GM10847 (cell line): ENCODE data around the gene DNAJC21.

Experiments used
- POLR2A ChIP-seq: IDR thresholded peaks from 2 replicates; pipeline ENCODE4 v1.6.1; 2011; ENCODE audit not compliant: insufficient read length; ENCODE audit errors: extremely low read depth

Gene DNAJC21

GRCh38 chr5:34941936-34942335 is 12.6 kb downstream of the DNAJC21 start:
- TF ChIP-seq POLR2A, result no peak

GRCh38 chr5:34944044-34944443 is 14.7 kb downstream of the DNAJC21 start:
- no peak for TF ChIP-seq POLR2A

DNA sequence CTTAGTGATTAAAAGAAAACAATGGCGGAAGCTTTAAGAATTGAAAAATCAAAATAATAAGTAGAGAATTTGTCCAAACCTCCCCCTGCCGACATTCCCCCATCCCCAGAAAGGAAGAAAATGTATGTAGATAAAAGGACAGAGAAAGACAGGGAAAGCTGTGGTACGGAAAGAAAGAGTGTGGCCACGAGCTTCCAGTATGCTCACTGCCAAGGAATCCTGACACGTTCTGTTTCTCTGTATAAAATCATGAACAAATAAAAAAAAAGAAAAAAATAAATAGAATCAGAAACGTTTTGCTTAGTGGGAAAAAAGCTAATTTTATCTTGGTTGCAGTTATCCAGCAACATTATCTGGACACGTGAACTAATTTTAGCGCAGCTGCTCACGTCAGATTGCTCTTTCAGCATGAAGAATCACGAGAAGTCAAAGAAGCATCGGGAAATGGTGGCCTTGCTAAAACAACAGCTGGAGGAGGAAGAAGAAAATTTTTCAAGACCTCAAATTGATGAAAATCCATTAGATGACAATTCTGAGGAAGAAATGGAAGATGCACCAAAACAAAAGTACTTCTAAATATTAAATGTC is 15.2 kb downstream of the DNAJC21 start:
- TF ChIP-seq POLR2A, result no peak

DNA sequence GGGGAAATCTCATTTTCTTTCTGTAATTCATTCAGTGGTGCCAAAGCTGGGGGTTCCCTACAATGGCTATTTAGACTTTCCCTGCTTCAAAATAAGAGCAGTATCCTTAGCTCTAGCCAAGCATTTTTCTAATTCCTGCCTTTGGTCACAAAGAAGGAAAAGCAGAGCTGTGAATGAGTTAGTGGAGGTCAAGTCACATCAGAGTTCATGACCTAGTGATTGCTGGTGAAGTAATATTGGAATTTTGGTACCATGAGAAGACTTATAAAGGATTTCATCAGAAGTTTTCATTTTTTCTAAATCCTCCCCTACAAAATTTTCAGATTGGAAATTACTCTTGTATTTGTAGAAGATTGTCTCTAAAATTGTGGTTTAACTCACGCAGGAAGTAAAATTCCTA is 28.0 kb downstream of the DNAJC21 start:
- no peak for TF ChIP-seq POLR2A

DNA sequence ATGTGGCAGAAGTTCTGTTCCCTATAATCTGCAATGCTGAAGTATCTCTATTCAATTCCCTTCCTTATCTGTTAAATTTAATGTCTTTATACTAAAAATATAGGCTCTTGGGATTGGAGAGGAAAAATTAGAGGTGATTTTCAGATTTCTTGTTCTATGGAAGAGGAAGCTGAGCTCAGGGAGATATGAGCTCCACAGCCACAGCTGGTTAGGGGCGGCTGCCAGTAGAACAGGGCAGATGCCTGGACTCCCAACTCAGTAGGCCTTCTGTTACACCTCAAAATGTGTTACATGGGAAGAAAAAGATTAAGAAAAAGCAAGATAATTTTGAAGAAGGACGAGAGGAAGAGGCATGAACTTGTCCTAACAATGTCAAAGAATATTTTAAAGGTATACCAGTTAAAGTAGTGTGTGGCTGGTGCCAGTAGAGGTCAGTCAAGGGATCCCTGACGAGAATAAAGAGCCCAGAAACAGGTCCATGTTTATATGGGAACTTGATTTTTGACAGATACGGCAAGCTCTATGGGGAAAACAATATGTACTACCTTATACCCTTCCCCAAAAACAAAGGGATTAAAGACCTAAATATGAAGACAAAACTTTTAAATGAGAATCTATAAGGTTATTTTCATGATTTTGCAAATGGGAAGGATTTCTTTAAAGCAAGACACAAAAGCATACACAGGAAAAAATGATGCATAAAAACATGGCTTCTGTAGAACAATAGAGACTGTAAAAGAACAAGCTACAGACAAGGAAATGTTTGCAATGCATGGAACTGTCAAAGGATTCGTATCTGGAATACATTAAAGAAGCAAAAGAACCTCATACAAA is 28.7 kb downstream of the DNAJC21 start:
- no peak for TF ChIP-seq POLR2A

DNA sequence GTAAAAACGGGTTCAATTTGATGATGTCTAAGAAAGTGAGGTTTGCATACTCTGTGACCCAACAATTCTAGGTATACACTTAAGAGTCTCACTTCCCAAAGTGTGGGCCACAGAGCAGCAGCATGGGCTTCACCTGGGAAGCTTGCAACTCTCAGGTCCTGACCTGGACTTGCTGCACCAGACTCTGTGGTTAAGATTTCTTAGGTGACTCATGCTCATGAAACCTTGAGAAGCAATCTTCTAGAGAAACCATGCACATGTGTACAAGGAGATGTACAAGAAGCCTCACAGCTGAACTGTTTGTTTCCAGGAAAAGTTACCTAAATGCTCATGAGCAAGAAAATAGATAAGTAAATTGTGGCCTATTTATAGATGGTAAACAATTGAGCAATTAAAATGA is 30.0 kb downstream of the DNAJC21 start:
- TF ChIP-seq POLR2A, result no peak

GRCh38 chr5:34967540-34967939 is 38.2 kb downstream of the DNAJC21 start:
- no peak for TF ChIP-seq POLR2A

DNA sequence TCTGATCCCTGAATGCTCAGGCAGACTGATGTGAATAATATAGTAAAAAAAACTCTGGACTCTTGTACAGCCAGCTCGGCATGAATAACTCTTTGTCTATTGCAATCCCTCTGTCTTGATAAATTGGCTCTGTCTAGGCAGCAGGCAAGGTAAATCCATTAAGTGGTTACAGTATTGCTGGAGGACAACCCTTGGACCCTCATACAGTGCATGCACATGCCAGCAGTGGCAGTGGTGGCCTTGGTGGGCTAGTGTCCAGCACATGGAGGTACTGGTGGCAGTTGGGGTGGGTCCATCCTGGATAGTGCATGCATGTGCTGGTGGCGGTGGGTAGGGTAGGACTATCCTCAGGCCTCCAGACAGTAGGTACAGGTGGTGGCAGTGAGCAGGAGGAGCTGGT is 38.9 kb downstream of the DNAJC21 start:
- no peak for TF ChIP-seq POLR2A

GRCh38 chr5:34970552-34970951 is 41.2 kb downstream of the DNAJC21 start:
- TF ChIP-seq POLR2A, result no peak

- TF ChIP-seq POLR2A, result no peak
Measured at GRCh38 chr5:34976347-34976746, 47.0 kb downstream of the DNAJC21 start.

- TF ChIP-seq POLR2A, result no peak
Measured at GRCh38 chr5:34977934-34978613, 48.7 kb downstream of the DNAJC21 start.

GRCh38 chr5:34978681-34979080 is 49.3 kb downstream of the DNAJC21 start:
- no peak for TF ChIP-seq POLR2A

GRCh38 chr5:34982823-34983222 is 53.5 kb downstream of the DNAJC21 start:
- TF ChIP-seq POLR2A, result no peak

GRCh38 chr5:34986965-34987364 is 57.6 kb downstream of the DNAJC21 start:
- TF ChIP-seq POLR2A, result no peak

DNA sequence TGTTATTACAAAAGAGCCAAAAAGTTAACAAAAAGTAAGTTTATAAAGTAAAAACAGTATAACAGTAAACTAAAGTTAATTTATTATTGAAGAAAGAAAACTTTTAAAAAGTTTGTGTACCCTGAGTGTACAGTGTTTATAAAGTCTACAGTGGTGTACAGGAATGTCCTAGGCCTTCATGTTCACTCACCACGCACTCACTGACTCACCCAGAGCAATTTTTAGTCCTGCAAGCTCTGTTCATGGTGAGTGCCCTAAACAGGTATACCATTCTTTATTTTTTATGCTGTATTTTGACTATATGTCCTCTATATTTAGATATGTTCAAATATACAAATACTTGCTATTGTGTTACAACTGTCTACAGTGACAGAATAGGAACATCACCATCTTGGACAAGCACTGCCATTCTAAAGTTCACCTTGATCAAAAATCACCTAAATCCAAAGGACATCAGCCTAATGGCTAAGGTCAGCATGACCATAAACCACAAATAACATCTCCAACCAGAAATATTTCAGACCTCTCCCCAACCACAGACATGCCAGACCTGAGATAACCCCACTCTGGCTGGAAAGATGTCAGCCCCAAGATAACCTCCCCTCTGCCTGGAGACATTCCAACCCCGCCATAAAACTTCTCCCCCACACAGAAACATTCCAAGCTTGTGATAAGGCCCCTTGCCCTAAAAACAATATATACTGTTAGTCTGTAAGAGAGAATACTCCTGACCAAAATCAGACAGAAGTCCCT is 62.3 kb downstream of the DNAJC21 start:
- TF ChIP-seq POLR2A, result no peak
